H1 (cell line): ENCODE results near the gene KCNK13. TPM values are rescaled to one million over a fixed set of nuclear protein-coding genes. Genes with fewer than 3 reads are reported as not detected.

Source experiments
- CTCF ChIA-PET: fragments of 300-600 bp; sonication (Branson Sonifier 250); formaldehyde crosslinking; loops from one replicate; lab custom pipeline; 2021; ENCODE audit not compliant: partially characterized antibody; lab: Charles Lee
- POLR2A ChIA-PET: fragments of 300-600 bp; sonication (Branson Sonifier 250); formaldehyde crosslinking; loops from one replicate; lab custom pipeline; 2021; ENCODE audit warnings: inconsistent platforms; ENCODE audit not compliant: partially characterized antibody; lab: Charles Lee
- DNase-seq, 2 experiments: peaks; one replicate each; pipeline versions ENCODE4 v3.0.0 to v3.0.0-alpha.2; 2010 to 2022; ENCODE audit warnings: low spot score in 2 of 2, low read depth in 1 of 2, mixed read lengths in 1 of 2
- FAIRE-seq: peaks from 2 replicates; lab custom pipeline; 2011; peaks lifted over from hg19 to GRCh38; lab: Jason Lieb, UNC
- H2AFZ ChIP-seq: 2 replicates; pipeline ENCODE4 v1.8.1; 2012; ENCODE audit warnings: low read length, inconsistent platforms
- H2AK5ac ChIP-seq: 2 replicates; pipeline ENCODE4 v1.6.1; 2013; ENCODE audit warnings: low read depth, low read length
- H2BK120ac ChIP-seq: replicated peaks from 2 replicates; pipeline ENCODE3; 2013; ENCODE audit warnings: low read depth, low read length, inconsistent platforms
- H2BK12ac ChIP-seq: 2 replicates; pipeline ENCODE4 v1.6.1; 2013; ENCODE audit warnings: low read depth, low read length
- H2BK15ac ChIP-seq: 2 replicates; pipeline ENCODE4 v1.6.1; 2013; ENCODE audit warnings: low read length
- H2BK20ac ChIP-seq: 2 replicates; pipeline ENCODE4 v1.6.1; 2013; ENCODE audit warnings: low read length
- H2BK5ac ChIP-seq: 2 replicates; pipeline ENCODE4 v1.6.1; 2013; ENCODE audit warnings: low read depth, low read length
- H3K14ac ChIP-seq: 2 replicates; pipeline ENCODE4 v1.6.1; 2013; ENCODE audit warnings: inconsistent platforms; ENCODE audit not compliant: insufficient read length
- H3K18ac ChIP-seq: 2 replicates; pipeline ENCODE4 v1.6.1; 2013; ENCODE audit warnings: low read length; ENCODE audit errors: extremely low read depth
- H3K23ac ChIP-seq: 2 replicates; pipeline ENCODE4 v1.6.1; 2013; ENCODE audit warnings: inconsistent platforms; ENCODE audit not compliant: insufficient read length
- H3K23me2 ChIP-seq: 2 replicates; pipeline ENCODE4 v1.6.1; 2013; ENCODE audit warnings: low read depth, low read length
- H3K27ac ChIP-seq: 2 replicates; pipeline ENCODE4 v1.6.1; 2011; ENCODE audit warnings: low read depth, low read length, inconsistent platforms
- H3K27me3 ChIP-seq, 4 experiments: replicated peaks in 1 of 4; 1 replicate in 1 of 4; 2 replicates in 3 of 4; pipeline versions ENCODE4 v1.6.1 to v1.8.1; 2011 to 2013; ENCODE audit warnings: low read length in 3 of 4, mild to moderate bottlenecking in 3 of 4, inconsistent platforms in 2 of 4, mixed read lengths in 2 of 4, moderate library complexity in 1 of 4; ENCODE audit not compliant: control insufficient read depth in 3 of 4, insufficient read depth in 3 of 4; ENCODE audit errors: extremely low read depth in 1 of 4
- H3K36me3 ChIP-seq, 4 experiments: 2 replicates each; pipeline versions ENCODE4 v1.6.1 to v1.8.1; 2011 to 2013; ENCODE audit warnings: mild to moderate bottlenecking in 4 of 4, low read length in 3 of 4, moderate library complexity in 2 of 4, control low read depth in 1 of 4, inconsistent platforms in 1 of 4; ENCODE audit not compliant: insufficient read depth in 4 of 4, control insufficient read depth in 2 of 4
- H3K4ac ChIP-seq: replicated peaks from 2 replicates; pipeline ENCODE3; 2013; ENCODE audit warnings: low read length, low read depth, mixed read lengths, inconsistent platforms; ENCODE audit not compliant: insufficient read length
- H3K4me1 ChIP-seq, 4 experiments: replicated peaks in 1 of 4; 1 replicate in 1 of 4; 2 replicates in 3 of 4; pipeline versions ENCODE4 v1.6.1 to v1.8.1; 2011 to 2013; ENCODE audit warnings: low read length in 3 of 4, inconsistent platforms in 2 of 4, mixed read lengths in 1 of 4; ENCODE audit not compliant: insufficient read depth in 4 of 4, control insufficient read depth in 3 of 4
- H3K4me2 ChIP-seq, 2 experiments: 2 replicates each; pipeline versions ENCODE4 v1.6.1 to v1.8.1; 2011 to 2013; ENCODE audit warnings: low read depth in 2 of 2, low read length in 2 of 2, control low read depth in 1 of 2, inconsistent platforms in 1 of 2, mild to moderate bottlenecking in 1 of 2; ENCODE audit not compliant: insufficient read depth in 1 of 2
- H3K4me3 ChIP-seq, 4 experiments: fragments of 200-600, 300-600 bp in 1 of 4; sonication (generic), shearing (Covaris generic), sonication (Bioruptor Twin) in 1 of 4; 2 replicates each; pipeline versions ENCODE4 v1.5.1 to v1.8.1; 2011 to 2016; ENCODE audit warnings: low read length in 4 of 4, low read depth in 3 of 4, control low read depth in 2 of 4, inconsistent platforms in 2 of 4, mild to moderate bottlenecking in 2 of 4, mixed read lengths in 1 of 4, moderate library complexity in 1 of 4; ENCODE audit not compliant: insufficient read depth in 2 of 4; ENCODE audit errors: extremely low read depth in 1 of 4
- H3K56ac ChIP-seq: replicated peaks from 2 replicates; pipeline ENCODE3; 2013; ENCODE audit warnings: low read depth, mild to moderate bottlenecking, mixed read lengths, low read length, inconsistent platforms; ENCODE audit not compliant: insufficient read length
- H3K79me1 ChIP-seq: 2 replicates; pipeline ENCODE4 v1.6.1; 2013; ENCODE audit warnings: low read depth, low read length, control low read depth
- H3K79me2 ChIP-seq, 2 experiments: 2 replicates each; pipeline versions ENCODE4 v1.6.1 to v1.8.1; 2012 to 2013; ENCODE audit warnings: low read length in 2 of 2, mild to moderate bottlenecking in 2 of 2, inconsistent platforms in 1 of 2; ENCODE audit not compliant: insufficient read depth in 2 of 2, control insufficient read depth in 1 of 2
- H3K9ac ChIP-seq, 4 experiments: replicated peaks in 1 of 4; 1 replicate in 1 of 4; 2 replicates in 3 of 4; pipeline versions ENCODE4 v1.6.1 to v1.8.1; 2011 to 2013; ENCODE audit warnings: low read depth in 3 of 4, low read length in 3 of 4, control low read depth in 2 of 4, mild to moderate bottlenecking in 2 of 4, moderate library complexity in 2 of 4, inconsistent platforms in 1 of 4; ENCODE audit errors: extremely low read depth in 1 of 4
- H3K9me3 ChIP-seq, 2 experiments: 2 replicates each; pipeline versions ENCODE4 v1.6.1 to v1.8.1; 2012 to 2013; ENCODE audit warnings: mild to moderate bottlenecking in 2 of 2, moderate library complexity in 2 of 2, control low read depth in 1 of 2, inconsistent platforms in 1 of 2, low read depth in 1 of 2, low read length in 1 of 2, mixed read lengths in 1 of 2; ENCODE audit not compliant: insufficient read depth in 2 of 2
- H4K20me1 ChIP-seq, 2 experiments: replicated peaks in 1 of 2; 2 replicates each; pipeline versions ENCODE3 to v1.8.1; 2011 to 2013; ENCODE audit warnings: inconsistent platforms in 2 of 2, low read length in 2 of 2, mild to moderate bottlenecking in 1 of 2; ENCODE audit not compliant: insufficient read depth in 2 of 2, control insufficient read depth in 1 of 2
- H4K5ac ChIP-seq: 2 replicates; pipeline ENCODE4 v1.6.1; 2013; ENCODE audit warnings: low read length, low read depth, mixed read lengths, inconsistent platforms; ENCODE audit not compliant: insufficient read length
- H4K8ac ChIP-seq: 2 replicates; pipeline ENCODE4 v1.8.0; 2013; ENCODE audit warnings: mild to moderate bottlenecking, moderate library complexity, low read length, inconsistent platforms; ENCODE audit not compliant: insufficient read depth; ENCODE audit errors: extremely low read depth
- H4K91ac ChIP-seq: replicated peaks from 2 replicates; pipeline ENCODE3; 2013; ENCODE audit warnings: low read length, mixed read lengths, inconsistent platforms; ENCODE audit not compliant: insufficient read length
- SUZ12 ChIP-seq: fragments of 200-600 bp; sonication (generic); IDR thresholded peaks from 2 replicates; pipeline ENCODE4 v1.6.1; 2012; ENCODE audit warnings: mild to moderate bottlenecking, inconsistent platforms, low read length, moderate library complexity, mixed read lengths
- WGBS, 2 experiments: shearing (Covaris generic) in 1 of 2; methylation state at CpG; one replicate each; pipeline versions ENCODE4 v1.1.6 to v1.1.7; 2013 to 2015; ENCODE audit warnings: low lambda C conversion rate in 2 of 2, mixed read lengths in 2 of 2, inconsistent platforms in 1 of 2, low coverage in 1 of 2, missing lambda C conversion rate in 1 of 2; ENCODE audit not compliant: insufficient replicate concordance in 2 of 2, insufficient coverage in 1 of 2, insufficient read length in 1 of 2; ENCODE audit errors: extremely low coverage in 1 of 2, missing lambda C conversion rate in 1 of 2; 5-methylcytosine and 5-hydroxymethylcytosine counted together
- polyA plus RNA-seq, 7 experiments: library from polyadenylated mRNA; depleted of rRNA in 3 of 7; stranded (reverse) in 5 of 7; unstranded in 2 of 7; fragments of >200 nt in 5 of 7; fragments of 200-250 nt in 2 of 7; gene quantifications; 1 replicate in 5 of 7; 2 replicates in 1 of 7; 4 replicates in 1 of 7; pipeline versions ENCODE4 v1.2.1 to v1.2.3, GENCODE V29; 2011 to 2013; ENCODE audit warnings: missing spikeins in 2 of 7, mixed read lengths in 2 of 7
- total RNA-seq: library from RNA; stranded (reverse); fragmentation: NEBNext Ultra II Directional; extraction: Animal tissue kit (Norgen Biotek cat#: 25700); gene quantifications from 2 replicates; pipeline ENCODE4 v1.2.1, GENCODE V29; 2021

The KCNK13 gene
- total and polyA plus RNA-seq, 2 of the 8 experiments (the other 6 are each of a cell fraction or from before 2014, with no cell fraction given): 0.39 to 0.48 TPM

GRCh38 chr14:90137807-90138206, 76.0 kb downstream of the KCNK13 start:
- H2AFZ ChIP-seq: no peak overlapping the region
- H3K4me2 ChIP-seq: no peak overlapping the region
- FAIRE-seq: no peak
- ChIA-PET CTCF (no interaction called here), POLR2A (no interaction called here)
- no peak overlapping the region for H4K5ac ChIP-seq
- DNase-seq: no peak
- H2BK15ac ChIP-seq: no peak overlapping the region
- no peak overlapping the region for H2AK5ac ChIP-seq
- no peaks in the 10 kb centered on the region for H3K36me3 ChIP-seq
- no peaks in the 10 kb centered on the region for H3K23me2 ChIP-seq
- H4K91ac ChIP-seq: no peak overlapping the region
- WGBS, 2 experiments: 73% methylated on average over 4 of the region's 4 CpGs; no CpG with 5 or more reads in 1 of the 2 experiments
- no peaks in the 10 kb centered on the region for H3K27me3 ChIP-seq
- H3K14ac ChIP-seq: no peak overlapping the region
- no peaks in the 10 kb centered on the region for H3K79me2 ChIP-seq
- H3K9ac ChIP-seq: no peak overlapping the region
- H3K79me1 ChIP-seq: no peaks in the 10 kb centered on the region
- H4K8ac ChIP-seq: no peak overlapping the region
- H2BK20ac ChIP-seq: no peak overlapping the region
- H3K4me1 ChIP-seq: no peaks in the 10 kb centered on the region
- TF ChIP-seq SUZ12: no peak
- no peaks in the 10 kb centered on the region for H3K9me3 ChIP-seq
- no peak overlapping the region for H2BK120ac ChIP-seq
- H3K23ac ChIP-seq: no peak overlapping the region
- H3K4me3 ChIP-seq: no peak overlapping the region
- no peak overlapping the region for H3K18ac ChIP-seq
- no peaks in the 10 kb centered on the region for H4K20me1 ChIP-seq
- H3K56ac ChIP-seq: no peak overlapping the region
- no peak overlapping the region for H2BK5ac ChIP-seq
- H3K4ac ChIP-seq: no peak overlapping the region
- H3K27ac ChIP-seq: no peak overlapping the region
- no peak overlapping the region for H2BK12ac ChIP-seq
